OCI-LY3 (cell line): ENCODE results near the gene EXOC4.

Experiments
- H2AFZ ChIP-seq: fragments of 200-600, 300-600 bp; shearing (Covaris generic); 2 replicates; pipeline ENCODE4 v1.6.0; 2014; ENCODE audit warnings: antibody characterized with exemption, low read depth, low read length
- H3K27ac ChIP-seq: fragments of 200-600, 300-600 bp; sonication (generic); 2 replicates; pipeline ENCODE4 v1.5.1; 2014; ENCODE audit warnings: mild to moderate bottlenecking, low read length, moderate library complexity, mixed read lengths
- H3K27me3 ChIP-seq: fragments of 200-600, 300-600 bp; sonication (generic); 2 replicates; pipeline ENCODE4 v1.6.1; 2014; ENCODE audit warnings: low read depth, low read length, mixed read lengths
- H3K36me3 ChIP-seq: fragments of 200-600, 300-600 bp; sonication (generic); replicated peaks from 2 replicates; pipeline ENCODE3; 2014; ENCODE audit warnings: low read depth, low read length, mixed read lengths
- H3K4me1 ChIP-seq: fragments of 300-600, 200-600 bp; sonication (generic); 2 replicates; pipeline ENCODE4 v1.6.1; 2014; ENCODE audit warnings: low read length, mixed read lengths
- H3K4me2 ChIP-seq: fragments of 200-600, 300-600 bp; sonication (generic); 2 replicates; pipeline ENCODE4 v1.6.1; 2014; ENCODE audit warnings: low read length, mixed read lengths
- H3K4me3 ChIP-seq: fragments of 300-600, 200-600 bp; sonication (generic); 2 replicates; pipeline ENCODE4 v1.5.1; 2014; ENCODE audit warnings: antibody characterized with exemption, mild to moderate bottlenecking, low read length, moderate library complexity
- H3K79me2 ChIP-seq: fragments of 300-600, 200-600 bp; shearing (Covaris generic); 2 replicates; pipeline ENCODE4 v1.6.1; 2014; ENCODE audit warnings: mild to moderate bottlenecking, low read length, mixed read lengths
- H3K9ac ChIP-seq: fragments of 300-600, 200-600 bp; shearing (Covaris generic); 2 replicates; pipeline ENCODE4 v1.6.0; 2014; ENCODE audit warnings: mild to moderate bottlenecking, low read length, moderate library complexity
- H3K9me3 ChIP-seq: fragments of 200-600, 300-600 bp; shearing (Covaris generic); 2 replicates; pipeline ENCODE4 v1.6.1; 2014; ENCODE audit warnings: low read length, mixed read lengths; ENCODE audit not compliant: insufficient read depth
- H4K20me1 ChIP-seq: fragments of 200-600, 300-600 bp; sonication (generic); 2 replicates; pipeline ENCODE4 v1.6.1; 2016; ENCODE audit warnings: low read length, mixed read lengths; ENCODE audit not compliant: insufficient read depth
- CTCF ChIP-seq: fragments of 200-600, 300-600 bp; sonication (generic); IDR thresholded peaks from 2 replicates; pipeline ENCODE4 v1.5.1; 2014; ENCODE audit warnings: antibody characterized with exemption, low read length, low read depth
- EZH2phosphoT487 ChIP-seq: fragments of 200-600 bp; shearing (Covaris generic); IDR thresholded peaks from 2 replicates; pipeline ENCODE4 v1.6.1; 2018; ENCODE audit warnings: antibody characterized with exemption, mixed run types, low read depth

Gene EXOC4

GRCh38 chr7:133237545-133237944, 15.3 kb upstream of the EXOC4 start:
- Histone ChIP-seq H3K9me3 (no peaks in the 10 kb centered on the region), H3K4me2 (no peak overlapping the region), H3K27ac (no peak overlapping the region), H4K20me1 (no peaks in the 10 kb centered on the region), H2AFZ (no peak overlapping the region), H3K36me3 (no peaks in the 10 kb centered on the region), H3K4me1 (no peaks in the 10 kb centered on the region), H3K79me2 (no peaks in the 10 kb centered on the region), H3K9ac (no peak overlapping the region), H3K27me3 (peaks cover 11% of the 10 kb centered on the region), H3K4me3 (no peak overlapping the region)
- TF ChIP-seq EZH2phosphoT487, result no peak
- no peak for TF ChIP-seq CTCF

- H3K4me3 ChIP-seq, result no peak overlapping the region
- H3K79me2 ChIP-seq, result no peaks in the 10 kb centered on the region
- H4K20me1 ChIP-seq, result no peaks in the 10 kb centered on the region
- no peaks in the 10 kb centered on the region for H3K9me3 ChIP-seq
- no peak overlapping the region for H3K4me2 ChIP-seq
- H3K27me3 ChIP-seq, result peaks cover 11% of the 10 kb centered on the region
- H3K9ac ChIP-seq, result no peak overlapping the region
- TF ChIP-seq CTCF (no peak), EZH2phosphoT487 (no peak)
- H3K4me1 ChIP-seq, result no peaks in the 10 kb centered on the region
- no peak overlapping the region for H2AFZ ChIP-seq
- no peak overlapping the region for H3K27ac ChIP-seq
- H3K36me3 ChIP-seq, result no peaks in the 10 kb centered on the region
Observed at GRCh38 chr7:133240302-133240701, 12.6 kb upstream of the EXOC4 start.

- H2AFZ ChIP-seq, result no peak overlapping the region
- TF ChIP-seq CTCF (no peak), EZH2phosphoT487 (no peak)
- H3K9ac ChIP-seq, result no peak overlapping the region
- H4K20me1 ChIP-seq, result no peaks in the 10 kb centered on the region
- H3K9me3 ChIP-seq, result no peaks in the 10 kb centered on the region; the same call in 1 of the 2 replicates
- H3K4me1 ChIP-seq, result no peaks in the 10 kb centered on the region
- H3K4me3 ChIP-seq, result no peak overlapping the region
- H3K27ac ChIP-seq, result no peak overlapping the region
- no peak overlapping the region for H3K4me2 ChIP-seq
- no peaks in the 10 kb centered on the region for H3K36me3 ChIP-seq
- H3K27me3 ChIP-seq, result peaks cover 8% of the 10 kb centered on the region
- no peaks in the 10 kb centered on the region for H3K79me2 ChIP-seq
Observed at GRCh38 chr7:133246558-133246957, 6.3 kb upstream of the EXOC4 start.

GRCh38 chr7:133248901-133249300, 4.0 kb upstream of the EXOC4 start:
- H3K36me3 ChIP-seq, result no peaks in the 10 kb centered on the region
- peaks cover 10% of the 10 kb centered on the region for H3K79me2 ChIP-seq
- no peaks in the 10 kb centered on the region for H3K27me3 ChIP-seq
- no peak overlapping the region for H3K9ac ChIP-seq
- H3K27ac ChIP-seq, result no peak overlapping the region
- H4K20me1 ChIP-seq, result no peaks in the 10 kb centered on the region
- H3K4me1 ChIP-seq, result peaks cover 8% of the 10 kb centered on the region
- TF ChIP-seq CTCF (no peak), EZH2phosphoT487 (no peak)
- no peak overlapping the region for H3K4me3 ChIP-seq
- no peaks in the 10 kb centered on the region; the same call in 1 of the 2 replicates for H3K9me3 ChIP-seq
- no peak overlapping the region for H2AFZ ChIP-seq
- no peak overlapping the region for H3K4me2 ChIP-seq
